ENCODE data around the gene LIN9. TPM values are rescaled to one million over a fixed set of nuclear protein-coding genes. Genes with fewer than 3 reads are reported as not detected.
"Not testable (repeated sequence)": the region's sequence is repeated elsewhere in the genome, so short reads cannot be mapped to it uniquely, and the experiment has no call there.

LIN9 gene, protein sequence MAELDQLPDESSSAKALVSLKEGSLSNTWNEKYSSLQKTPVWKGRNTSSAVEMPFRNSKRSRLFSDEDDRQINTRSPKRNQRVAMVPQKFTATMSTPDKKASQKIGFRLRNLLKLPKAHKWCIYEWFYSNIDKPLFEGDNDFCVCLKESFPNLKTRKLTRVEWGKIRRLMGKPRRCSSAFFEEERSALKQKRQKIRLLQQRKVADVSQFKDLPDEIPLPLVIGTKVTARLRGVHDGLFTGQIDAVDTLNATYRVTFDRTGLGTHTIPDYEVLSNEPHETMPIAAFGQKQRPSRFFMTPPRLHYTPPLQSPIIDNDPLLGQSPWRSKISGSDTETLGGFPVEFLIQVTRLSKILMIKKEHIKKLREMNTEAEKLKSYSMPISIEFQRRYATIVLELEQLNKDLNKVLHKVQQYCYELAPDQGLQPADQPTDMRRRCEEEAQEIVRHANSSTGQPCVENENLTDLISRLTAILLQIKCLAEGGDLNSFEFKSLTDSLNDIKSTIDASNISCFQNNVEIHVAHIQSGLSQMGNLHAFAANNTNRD
- total RNA-seq: 20.4 TPM
- long read RNA-seq, transcript LIN9-201 (15 exons, 3,567 nt): major isoform, 48 of 72 reads
- long read RNA-seq, partial matches to known transcripts: 4 of 72 reads
- long read RNA-seq, other reads (novel, unspliced or antisense): 14 of 72 reads

DNA sequence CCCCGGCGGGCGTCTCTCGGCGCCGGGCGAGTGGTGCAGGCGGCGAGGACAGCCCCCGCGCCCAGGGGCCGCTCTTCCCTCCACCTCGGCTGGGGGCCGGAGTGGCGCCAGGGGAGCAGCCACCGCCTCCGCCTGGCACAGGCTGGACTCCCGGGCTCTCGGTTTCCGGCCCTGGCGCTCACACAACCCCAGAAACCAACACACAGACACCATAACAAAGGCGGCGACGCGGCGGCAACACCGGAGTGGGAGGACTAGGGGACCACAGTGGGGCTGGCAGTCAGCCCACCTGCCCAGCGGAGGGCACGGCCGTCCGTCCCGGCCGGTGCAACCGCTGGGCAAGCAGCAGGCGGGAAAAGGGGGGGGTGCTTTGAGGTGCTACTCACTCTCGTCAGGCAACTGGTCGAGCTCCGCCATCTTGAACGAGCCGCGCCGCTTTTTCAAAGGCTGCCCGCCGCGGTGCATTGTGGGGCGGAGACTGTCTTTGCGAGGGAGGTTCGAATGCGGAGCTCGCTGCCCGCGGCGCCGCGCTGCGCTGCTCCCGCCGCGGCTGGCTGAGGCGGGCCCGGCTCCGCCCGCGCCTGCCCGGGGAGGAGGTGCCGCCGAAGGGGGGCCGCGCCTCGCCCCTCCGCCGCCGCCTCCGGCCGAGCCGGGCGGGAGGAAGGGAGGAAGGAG is at the start of gene LIN9:
LIN9 (minus strand) TSS at position 442 of the 675 bp plus-strand sequence; CDS start at position 417, 25 bp downstream.
- ATAC-seq (peak; percentile 89), DNase-seq (peak; percentile 95)
- intact Hi-C loops (cut with micrococcal nuclease): no loop called here

DNA sequence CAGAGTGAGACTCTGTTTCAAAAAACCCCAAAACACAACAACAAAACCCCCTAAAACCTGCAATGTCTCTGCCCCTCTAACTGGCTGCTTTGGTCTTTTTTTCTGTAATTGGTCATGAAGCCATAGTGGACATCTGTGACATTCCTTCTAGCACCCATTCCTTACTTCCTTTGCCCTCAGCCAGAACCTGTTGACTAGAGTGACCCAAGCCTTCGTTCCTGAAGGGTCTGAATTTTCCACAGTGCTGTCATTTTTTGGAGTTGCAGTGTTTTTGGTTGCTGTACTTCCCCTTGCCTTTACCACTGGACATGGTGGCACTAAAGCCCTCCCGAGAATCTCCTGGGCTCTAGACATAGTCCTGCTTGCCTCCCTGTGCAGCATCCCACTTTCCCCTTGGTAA is 48.5 kb upstream of the LIN9 start:
- no peak for DNase-seq
- intact Hi-C loops (cut with micrococcal nuclease): no loop called here
- no peak for ATAC-seq

DNA sequence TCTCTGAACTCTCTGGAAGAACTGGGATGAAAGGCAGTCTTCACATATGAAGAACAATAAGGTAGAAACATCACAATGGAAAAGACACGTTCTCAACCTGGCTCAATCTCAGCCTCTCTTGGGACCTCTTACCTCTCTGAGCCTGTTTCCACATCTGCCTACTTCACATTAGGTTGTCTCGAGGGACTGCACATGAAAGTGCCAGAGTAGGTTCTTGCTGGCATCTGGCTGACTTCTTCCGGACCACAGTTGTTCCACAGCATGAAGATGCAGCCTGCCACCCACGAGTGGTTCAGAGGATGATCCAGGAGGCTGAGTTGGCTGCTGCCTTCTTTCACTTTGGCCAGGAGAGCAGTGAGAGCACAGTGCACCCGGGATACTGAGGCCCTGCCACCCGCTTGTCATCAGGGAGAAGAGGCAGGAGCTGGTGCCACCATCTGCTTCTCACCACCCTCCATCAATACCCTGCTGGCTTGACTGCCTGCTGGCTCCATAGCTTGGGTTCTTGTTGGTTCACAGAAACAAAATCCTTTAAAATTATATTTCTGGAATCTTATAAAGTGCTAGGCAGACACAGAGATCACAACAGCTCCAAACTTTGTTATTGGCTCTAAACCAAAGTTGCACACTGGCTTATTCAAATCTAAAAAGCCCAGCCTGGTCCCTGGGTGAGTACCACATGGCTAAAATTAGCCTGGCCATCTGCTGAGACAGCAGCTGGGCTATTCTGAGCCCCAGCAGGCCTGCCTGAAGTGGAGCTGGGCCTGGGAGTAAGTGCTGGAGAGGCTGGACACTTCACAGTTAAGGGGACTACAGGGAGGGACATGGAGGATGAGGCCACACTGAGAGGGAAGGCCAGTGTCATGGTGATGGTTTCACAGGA is 46.9 kb upstream of the LIN9 start:
- ATAC-seq (peak; percentile 92), DNase-seq (peak; percentile 76)
- intact Hi-C loops (cut with micrococcal nuclease): no loop called here

DNA sequence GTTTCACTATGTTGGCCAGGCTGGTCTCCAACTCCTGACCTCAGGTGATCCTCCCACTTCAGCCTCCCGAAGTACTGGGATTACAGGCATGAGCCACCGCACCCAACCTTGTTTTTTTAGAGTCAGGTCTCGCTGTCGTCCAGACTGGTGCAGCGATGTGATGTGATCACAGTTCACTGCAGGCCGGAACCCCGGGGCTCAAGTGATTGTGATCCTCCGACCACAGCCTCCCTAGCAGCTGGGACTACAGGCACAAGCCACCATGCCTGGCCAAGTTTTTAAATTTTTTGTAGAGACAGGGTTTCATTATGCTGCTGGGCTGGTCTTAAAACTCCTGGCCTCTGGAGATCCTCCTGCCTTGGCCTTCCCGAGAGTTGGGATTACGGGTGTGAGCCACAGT is 46.1 kb upstream of the LIN9 start:
- intact Hi-C loops (cut with micrococcal nuclease): no loop called here
- DNase-seq: no peak
- no peak for ATAC-seq

DNA sequence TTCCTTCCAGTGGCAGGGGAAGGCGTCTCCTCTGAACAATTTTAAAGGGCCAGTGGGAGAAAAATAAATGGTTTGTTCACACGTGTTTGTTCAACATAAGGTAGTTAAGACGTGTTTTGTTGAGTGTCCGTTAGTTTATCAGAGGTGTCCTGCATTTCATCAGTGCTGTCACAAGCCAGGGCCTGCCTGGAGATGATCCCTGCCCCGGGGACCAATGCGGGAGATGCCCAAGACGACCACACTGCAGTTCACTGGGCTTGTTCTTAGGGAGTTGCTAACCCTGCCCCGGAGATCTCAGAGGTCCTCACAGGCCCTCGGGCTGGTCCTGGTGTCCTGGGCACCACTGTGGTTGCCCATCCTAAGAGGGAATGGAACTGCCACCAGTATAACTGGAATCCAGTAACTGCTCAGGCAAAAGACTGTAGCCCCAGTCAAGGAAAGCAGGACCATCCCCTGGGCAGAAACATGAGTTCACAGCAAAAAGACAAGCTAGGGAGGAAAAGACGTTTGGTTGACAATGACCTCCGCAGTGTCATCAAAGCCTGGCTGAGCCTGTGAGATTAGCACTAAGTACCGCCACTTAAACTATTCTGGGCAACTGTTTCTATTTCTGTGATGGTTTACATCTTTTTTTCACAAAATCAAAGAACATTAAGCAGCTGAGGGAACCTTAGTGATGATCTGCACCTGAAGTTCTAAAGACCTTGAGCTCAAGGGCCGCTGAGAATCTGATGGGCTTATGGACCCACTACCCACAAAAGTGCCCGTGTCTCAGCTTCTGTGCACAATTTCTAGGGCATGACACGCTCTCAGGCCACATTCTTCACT is 44.9 kb upstream of the LIN9 start:
- peak; percentile 41 for ATAC-seq
- intact Hi-C loops (cut with micrococcal nuclease): no loop called here
- no peak for DNase-seq

DNA sequence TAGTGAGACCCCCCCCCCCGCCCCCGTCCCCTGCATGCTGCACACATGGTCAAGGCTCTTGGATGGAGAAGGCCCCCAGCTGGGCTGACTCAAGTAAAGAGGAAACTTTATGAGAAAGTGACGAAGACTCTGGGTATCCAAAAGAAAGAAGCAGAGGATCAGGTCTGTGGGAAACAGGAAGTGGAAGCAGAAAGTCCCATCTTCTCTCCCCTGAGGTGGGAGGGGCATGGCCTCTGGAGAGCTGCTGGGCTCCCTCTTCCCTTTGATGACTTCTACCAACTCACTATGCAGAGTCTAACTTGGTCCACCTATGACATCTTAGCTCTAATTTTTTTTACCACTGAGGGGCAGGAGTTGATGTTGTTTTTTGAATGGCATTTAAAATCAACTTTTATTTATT is 42.7 kb upstream of the LIN9 start:
- DNase-seq (no peak), ATAC-seq (no peak)
- intact Hi-C loops (cut with micrococcal nuclease): no loop called here

DNA sequence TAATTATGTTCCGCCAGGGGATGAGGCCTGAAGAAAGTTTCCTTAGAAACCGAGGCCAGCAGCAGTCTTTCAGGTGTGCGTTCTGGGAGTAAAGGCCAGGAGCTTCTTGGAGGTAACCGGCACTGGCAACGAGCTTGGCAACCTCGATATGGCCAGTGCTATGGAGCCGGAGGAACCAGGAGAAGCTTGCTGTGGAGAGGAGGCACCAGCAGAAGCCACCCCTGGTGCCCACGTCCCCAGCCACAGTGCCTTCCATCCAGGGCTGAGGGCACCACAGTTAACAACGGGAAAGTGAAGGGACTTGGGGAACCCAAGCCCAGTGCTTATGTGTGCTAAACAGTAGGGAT is 41.5 kb upstream of the LIN9 start:
- intact Hi-C loops (cut with micrococcal nuclease): no loop called here
- DNase-seq: no peak
- no peak for ATAC-seq

DNA sequence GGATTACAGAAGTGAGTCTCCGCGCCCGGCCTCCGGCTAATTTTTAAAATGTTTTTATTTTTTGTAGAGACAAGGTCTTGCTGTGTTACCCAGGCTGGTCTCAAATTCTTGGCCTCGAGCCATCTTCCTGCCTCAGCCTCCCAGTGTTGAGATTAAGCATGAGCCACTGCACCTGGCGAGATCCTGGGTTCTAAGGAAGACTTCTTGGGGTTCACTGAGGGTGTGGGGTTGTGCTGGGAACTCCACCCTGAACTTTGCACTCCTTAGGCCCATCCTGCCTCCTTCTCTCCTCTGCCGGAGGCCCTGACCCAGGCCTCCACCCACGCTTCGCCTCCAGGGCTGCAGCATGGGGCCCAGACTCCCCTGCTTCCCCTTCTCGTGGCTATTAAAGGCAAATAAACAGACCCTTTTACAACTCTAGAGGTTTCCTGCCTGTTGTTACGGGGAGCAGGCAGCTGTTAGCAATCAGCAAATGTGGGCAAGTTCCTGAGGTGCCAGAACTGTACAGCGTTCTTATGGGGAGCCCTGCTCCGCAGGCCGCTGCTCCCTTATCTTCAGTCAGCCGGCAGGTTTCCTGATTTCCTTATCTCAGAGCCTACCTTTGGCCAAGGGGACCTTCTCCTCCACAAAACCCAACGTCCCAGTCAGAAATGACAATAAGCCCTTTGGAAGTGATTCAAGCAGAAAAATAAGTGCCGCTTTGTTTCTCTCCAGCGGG is 41.0 kb upstream of the LIN9 start:
- intact Hi-C loops (cut with micrococcal nuclease): no loop called here
- ATAC-seq: no peak
- no peak for DNase-seq

DNA sequence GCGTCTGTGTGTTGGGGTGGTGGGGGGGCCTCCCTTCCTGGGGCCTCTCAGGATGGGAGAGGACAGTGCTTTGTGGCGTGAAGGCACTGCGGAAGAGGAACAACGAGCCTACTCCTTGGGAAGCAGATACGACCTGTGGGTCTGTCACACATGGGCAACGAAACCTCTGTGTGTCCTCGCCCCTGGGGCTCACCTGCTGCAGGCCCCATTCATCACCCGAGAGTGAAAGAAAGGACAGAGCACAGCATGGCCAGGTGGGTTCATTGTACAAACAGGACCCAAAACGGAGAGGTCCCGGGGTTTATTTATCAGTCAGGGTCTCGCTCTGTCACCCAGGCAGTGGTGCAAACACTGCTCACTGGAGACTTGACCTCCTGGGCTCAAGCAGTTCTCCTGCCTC is 40.1 kb upstream of the LIN9 start:
- DNase-seq (no peak), ATAC-seq (no peak)
- intact Hi-C loops (cut with micrococcal nuclease): no loop called here

DNA sequence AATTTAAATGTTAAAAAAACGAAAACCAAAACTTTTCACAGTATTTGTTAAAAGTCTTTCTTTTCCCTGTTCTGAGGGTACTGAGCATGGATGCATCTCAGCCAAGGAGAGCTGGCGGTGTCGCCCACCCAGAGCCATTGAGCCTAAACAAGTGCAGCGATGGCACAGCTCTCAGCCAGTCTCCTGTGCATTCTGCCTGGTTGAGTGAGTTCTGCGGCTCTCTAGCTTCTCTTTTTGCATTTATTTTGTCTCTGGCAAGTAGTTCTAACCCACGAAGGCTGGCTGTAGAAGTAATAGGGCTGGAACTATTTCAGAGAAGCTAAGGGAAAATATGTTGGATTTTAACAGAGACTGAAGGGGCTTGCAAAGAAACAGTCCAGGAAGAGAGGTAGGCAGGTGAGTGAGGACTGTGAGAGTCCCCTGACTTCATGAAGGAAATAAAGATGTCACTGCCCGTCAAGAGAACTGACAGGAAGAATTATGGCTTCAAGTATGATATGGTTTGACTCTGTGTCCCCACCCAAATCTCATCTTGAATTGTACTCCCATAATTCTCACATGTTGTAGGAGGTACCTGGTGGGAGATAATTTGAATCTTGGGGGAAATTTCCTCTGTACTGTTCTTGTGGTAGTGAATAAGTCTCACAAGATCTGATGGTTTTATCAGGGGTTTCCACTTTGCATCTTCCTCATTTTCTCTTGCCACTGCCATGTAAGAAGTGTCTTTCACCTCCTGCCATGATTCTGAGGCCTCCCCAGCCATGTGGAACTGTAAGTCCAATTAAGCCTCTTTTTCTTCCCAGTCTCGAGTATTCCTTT is 35.7 kb upstream of the LIN9 start:
- no peak for ATAC-seq
- intact Hi-C loops (cut with micrococcal nuclease): no loop called here

DNA sequence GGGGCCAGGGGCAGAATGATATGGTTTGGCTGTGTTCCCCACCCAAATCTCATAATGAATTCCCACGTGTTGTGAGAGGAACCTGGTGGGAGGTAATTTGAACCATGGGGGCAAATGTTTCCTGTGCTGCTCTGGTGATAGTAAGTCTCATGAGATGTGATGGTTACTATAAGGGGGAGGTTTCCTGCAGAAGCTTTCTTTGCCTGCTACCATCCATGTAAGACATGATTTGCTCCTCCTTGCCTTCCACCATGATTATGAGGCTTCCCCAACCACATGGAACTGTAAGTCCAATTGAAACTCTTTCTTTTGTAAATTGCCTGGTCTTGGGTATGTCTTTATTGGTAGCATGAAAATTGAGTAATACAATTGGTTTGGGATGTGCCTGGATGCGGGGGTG is 33.7 kb upstream of the LIN9 start:
- intact Hi-C loops (cut with micrococcal nuclease): no loop called here
- no peak for ATAC-seq
- DNase-seq: no peak

More for the DNA sequence above, 35.7 kb upstream of the LIN9 start:
- no peak for DNase-seq

DNA sequence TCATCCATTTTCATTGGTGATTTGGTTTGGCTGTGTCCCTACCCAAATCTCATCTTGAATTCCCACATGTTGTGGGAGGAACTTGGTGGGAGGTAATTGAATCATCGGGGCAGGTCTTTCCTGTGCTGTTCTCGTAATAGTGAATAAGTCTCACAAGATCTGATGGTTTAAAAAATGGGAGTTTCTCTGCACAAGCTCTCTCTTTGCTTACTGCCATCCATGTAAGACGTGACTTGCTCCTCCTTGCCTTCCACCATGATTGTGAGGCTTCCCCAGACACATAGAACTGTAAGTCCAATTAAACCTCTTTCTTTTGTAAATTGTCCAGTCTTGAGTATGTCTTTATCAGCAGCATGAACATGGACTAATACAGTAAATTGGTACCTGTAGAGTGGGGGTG is 31.1 kb upstream of the LIN9 start:
- ATAC-seq; intact Hi-C loops (cut with micrococcal nuclease); DNase-seq: not testable (repeated sequence)

DNA sequence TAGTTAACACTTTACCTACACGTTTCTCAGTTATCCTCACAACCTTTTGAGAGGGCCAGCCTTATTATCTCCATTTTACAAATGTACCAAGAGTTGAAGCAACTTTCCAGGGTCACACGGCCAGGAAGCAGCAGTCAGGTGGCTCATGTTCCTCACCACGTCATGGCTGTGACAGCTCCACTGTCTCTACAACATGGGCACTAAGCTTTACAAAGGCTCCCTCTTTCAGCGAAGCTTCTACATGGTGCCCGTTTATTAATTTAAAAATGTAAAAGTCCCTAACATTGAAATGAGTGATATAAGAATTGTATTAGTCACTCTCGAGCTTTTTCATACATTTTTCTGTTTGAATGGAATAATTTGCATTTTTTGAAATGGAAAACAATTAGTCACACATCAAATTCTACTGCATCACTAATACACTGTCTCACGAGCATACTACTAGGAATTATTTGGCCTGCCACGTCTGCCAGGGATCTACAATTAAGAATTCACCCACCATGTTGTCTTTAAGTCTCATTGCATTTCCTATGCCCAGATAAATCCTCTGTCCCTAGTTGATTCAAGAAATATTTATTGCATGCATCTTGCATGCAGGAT is 28.4 kb upstream of the LIN9 start:
- DNase-seq (no peak), ATAC-seq (no peak)
- intact Hi-C loops (cut with micrococcal nuclease): no loop called here

DNA sequence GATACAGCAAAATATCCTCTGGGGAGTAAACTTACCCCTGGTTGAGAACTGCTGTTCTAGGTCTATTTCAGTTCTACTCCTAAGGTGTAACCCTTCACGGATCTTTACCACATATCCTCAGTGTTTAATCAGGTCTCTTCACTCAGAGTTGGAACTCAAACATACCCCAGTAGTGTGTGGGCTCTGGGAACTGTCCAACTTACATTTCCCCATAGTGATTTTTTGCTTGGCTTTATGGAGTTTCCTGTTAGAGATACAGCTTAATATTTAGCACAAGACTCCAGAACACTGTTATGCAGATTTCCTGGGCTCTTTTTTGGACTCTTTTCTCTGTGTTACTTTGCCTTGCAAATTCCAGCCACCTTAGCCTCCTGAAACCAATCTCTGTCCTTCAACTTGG is 26.7 kb upstream of the LIN9 start:
- intact Hi-C loops (cut with micrococcal nuclease): no loop called here
- DNase-seq (no peak), ATAC-seq (no peak)

DNA sequence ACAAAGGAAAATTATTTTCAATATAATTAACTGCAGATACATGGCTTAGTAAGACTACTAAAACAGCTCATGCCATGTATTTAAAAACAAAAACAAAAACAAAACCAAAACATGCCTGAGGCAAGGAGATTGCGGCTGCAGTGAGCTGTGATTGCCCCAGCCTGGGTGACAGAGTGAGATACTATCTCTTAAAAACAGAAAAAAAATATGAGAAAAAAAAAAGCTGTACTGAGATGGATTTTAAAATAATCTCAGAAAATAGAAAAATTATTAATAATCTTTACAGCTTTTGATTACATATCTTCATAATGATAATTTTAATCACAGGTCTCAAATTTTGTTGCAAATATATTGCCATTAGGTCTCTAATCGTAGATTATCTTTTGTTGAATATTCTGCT is 24.0 kb upstream of the LIN9 start:
- no peak for ATAC-seq
- intact Hi-C loops (cut with micrococcal nuclease): no loop called here
- no peak for DNase-seq

DNA sequence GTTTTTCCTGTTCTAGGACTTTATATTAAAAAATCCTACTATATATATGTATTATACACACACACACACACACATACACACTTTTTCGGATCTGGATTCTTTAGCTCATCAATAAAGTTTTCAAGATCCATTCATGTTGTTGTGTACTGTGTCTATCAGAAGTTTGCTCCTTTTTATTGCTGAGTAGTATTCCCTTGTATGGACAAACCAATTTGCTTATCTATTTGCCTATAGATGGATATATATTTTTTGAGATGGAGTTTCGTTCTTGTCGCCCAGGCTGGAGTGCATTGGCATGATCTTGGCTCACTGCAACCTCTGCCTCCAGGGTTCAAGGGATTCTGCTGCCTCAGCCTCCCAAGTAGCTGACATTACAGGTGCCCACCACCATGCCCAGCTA is 20.3 kb upstream of the LIN9 start:
- intact Hi-C loops (cut with micrococcal nuclease): no loop called here
- ATAC-seq: no peak
- DNase-seq: no peak

DNA sequence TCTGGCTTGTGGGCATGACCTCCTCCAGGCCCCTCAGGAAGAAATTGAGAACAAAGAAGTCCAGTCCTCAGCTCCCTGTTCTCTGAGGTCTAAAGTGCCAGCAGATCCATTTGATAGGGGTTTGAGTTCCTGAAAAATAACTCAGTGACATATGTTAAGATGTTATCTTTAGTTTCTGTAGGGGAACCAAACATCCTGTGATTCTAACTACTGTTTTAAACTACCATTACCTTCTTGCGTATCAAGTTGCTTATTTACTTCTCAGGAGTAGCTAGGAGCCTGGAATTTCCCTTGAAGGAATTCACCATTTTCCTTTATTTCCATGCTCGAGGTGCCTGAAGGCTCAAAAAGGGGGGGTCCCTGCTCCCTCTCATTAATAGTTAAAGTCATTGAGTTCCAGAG is 18.8 kb upstream of the LIN9 start:
- ATAC-seq: no peak
- intact Hi-C loops (cut with micrococcal nuclease): no loop called here

More for the DNA sequence above, 18.8 kb upstream of the LIN9 start:
- DNase-seq: no peak

Data from left ventricle myocardium superior (tissue), 1 donor.